GM12875 (cell line): ENCODE data around the gene LGR6.

ENCODE experiments used
- H3K4me3 ChIP-seq: one replicate; pipeline ENCODE4 v1.5.1; 2011; ENCODE audit warnings: low read depth, low read length, control low read depth
- TF ChIP-seq, protein P1 (sequence below): IDR thresholded peaks from 2 replicates; pipeline ENCODE4 v1.5.1; 2011; ENCODE audit warnings: low read depth, mild to moderate bottlenecking, control low read depth, inconsistent platforms, low read length, moderate library complexity, borderline replicate concordance; ENCODE audit not compliant: insufficient read depth

LGR6 gene

DNA sequence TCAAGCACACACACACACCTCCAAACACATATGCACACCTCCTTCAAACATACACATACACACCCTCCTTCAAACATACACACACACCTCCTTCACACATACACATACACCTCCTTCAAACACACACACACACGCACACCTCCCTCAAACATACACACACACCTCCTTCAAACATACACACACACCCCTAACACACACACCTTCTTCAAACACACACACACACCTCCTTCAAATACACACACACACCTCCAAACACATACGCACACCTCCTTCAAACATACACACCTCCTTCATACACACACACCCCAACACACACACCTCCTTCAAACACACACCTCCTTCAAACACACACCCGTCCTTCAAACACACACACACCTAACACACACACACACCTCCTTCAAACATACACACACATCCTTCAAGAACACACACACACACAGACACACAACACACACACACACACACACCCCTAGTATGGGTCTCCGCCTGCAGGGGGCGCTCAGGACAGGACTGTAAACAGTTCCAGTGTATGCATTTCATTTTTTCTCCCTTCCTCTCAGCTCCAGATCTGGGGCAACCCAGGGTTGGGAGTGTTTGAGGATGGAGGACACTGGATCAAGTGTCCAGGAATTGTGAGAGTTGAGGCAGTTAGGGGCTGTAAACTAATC lies 12.1 kb downstream of the LGR6 start:
- TF ChIP-seq, protein P1, sequence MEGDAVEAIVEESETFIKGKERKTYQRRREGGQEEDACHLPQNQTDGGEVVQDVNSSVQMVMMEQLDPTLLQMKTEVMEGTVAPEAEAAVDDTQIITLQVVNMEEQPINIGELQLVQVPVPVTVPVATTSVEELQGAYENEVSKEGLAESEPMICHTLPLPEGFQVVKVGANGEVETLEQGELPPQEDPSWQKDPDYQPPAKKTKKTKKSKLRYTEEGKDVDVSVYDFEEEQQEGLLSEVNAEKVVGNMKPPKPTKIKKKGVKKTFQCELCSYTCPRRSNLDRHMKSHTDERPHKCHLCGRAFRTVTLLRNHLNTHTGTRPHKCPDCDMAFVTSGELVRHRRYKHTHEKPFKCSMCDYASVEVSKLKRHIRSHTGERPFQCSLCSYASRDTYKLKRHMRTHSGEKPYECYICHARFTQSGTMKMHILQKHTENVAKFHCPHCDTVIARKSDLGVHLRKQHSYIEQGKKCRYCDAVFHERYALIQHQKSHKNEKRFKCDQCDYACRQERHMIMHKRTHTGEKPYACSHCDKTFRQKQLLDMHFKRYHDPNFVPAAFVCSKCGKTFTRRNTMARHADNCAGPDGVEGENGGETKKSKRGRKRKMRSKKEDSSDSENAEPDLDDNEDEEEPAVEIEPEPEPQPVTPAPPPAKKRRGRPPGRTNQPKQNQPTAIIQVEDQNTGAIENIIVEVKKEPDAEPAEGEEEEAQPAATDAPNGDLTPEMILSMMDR, result no peak
- no peak overlapping the region for H3K4me3 ChIP-seq

DNA sequence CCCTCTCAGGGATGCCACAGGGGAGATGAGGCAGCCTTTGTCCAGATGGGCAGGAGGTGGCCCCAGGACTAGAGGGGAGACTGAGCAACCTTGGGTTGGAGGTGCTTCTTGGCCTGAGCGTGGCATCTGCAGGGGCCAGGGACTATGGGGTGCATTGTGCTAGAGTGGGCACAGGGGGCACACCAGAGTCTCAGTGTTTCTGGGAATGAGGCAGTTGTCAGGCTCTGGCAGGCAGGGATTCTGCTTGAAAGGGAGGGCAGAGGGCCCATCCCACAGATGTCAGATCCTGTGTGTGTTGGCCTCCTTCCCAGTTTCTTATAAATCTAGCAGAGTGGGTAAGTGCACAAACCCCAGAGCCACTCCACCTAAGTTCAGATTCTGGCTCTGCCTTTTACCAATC lies 13.7 kb downstream of the LGR6 start:
- TF ChIP-seq, protein P1, result no peak
- H3K4me3 ChIP-seq, result no peak overlapping the region

DNA sequence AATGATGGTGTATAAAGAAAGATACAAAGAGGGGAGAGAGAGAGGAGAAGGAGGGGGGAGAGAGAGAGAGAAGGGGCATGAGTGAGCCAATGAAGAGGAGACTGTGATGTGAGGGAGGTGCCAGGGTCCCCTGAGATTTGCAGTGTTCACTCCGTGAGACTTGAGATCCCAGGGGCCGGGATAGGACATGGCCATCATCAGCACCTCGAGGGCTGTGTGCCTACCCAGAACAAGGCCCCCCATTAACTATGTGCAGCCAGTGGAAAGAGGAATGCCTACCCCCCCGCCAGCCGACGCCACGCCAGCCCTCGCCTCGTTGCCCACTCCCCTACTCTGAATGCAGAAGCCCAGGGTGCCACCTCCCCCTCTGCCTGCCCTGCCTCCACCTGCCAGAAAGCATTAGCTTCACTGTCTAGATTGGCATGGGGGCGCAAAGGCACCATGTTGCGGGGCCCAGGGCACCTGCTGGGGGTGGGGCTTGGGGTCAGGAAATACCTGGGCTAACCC lies 14.8 kb downstream of the LGR6 start:
- TF ChIP-seq, protein P1, result no peak
- no peak overlapping the region for H3K4me3 ChIP-seq

DNA sequence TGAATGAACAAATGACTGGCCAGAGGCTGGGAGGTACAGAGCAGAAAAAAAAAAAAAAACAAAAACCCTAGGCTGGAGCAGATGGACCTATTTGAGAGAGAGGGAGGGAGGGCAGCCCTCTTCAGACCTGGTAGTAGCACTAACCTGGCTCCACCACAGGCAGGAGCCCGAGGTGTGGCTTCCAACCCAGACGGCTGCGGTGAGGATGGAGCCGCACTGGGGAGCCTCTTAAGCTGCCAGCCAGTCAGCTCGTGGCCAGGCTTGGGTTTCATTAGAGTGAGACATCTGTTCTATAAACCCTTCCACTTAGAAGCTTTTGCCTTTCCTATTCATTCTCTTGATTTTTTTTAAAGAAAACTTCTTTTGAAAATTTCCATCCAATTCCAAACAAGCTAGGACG lies 16.8 kb downstream of the LGR6 start:
- TF ChIP-seq, protein P1, result no peak
- no peak overlapping the region for H3K4me3 ChIP-seq

DNA sequence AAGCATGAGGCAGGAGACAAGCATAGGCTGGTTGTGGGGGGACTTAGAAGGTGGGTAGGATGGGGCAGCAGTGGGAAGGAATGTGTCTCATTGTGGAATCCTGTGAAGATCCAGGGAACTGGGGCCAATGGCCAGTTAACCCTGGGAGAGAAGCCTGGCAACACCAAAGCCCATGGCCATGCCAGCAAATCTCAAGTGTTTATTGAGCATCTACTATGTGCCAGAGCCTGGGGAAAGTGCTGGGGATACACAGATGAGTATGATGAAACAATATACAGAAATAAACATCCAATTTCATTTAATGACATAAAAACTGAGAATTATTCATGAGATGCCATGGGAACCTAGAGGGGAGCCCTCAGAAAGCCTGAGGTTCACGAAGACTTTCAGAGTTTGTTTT lies 17.4 kb downstream of the LGR6 start:
- TF ChIP-seq, protein P1, result no peak
- H3K4me3 ChIP-seq, result no peak overlapping the region

DNA sequence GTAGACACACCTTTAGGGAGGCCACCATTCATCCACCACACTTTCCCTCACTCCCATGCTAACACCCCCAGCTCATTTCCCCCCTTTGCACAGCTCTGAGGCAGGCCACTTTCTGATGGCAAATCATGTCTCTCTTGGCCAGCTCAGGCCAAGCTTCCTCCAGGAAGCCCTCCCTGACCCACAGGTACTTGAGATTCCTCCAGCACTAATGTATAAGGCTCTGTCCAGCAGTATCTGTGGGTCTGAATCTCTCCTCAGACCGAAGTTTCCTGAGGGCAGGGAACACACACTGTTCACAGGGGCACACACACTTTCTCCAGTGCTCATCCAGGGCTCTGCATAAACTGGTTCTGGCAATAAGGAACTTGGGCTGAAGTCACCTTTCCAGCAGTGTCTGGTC lies 19.2 kb downstream of the LGR6 start:
- TF ChIP-seq, protein P1, result no peak
- H3K4me3 ChIP-seq, result no peak overlapping the region

DNA sequence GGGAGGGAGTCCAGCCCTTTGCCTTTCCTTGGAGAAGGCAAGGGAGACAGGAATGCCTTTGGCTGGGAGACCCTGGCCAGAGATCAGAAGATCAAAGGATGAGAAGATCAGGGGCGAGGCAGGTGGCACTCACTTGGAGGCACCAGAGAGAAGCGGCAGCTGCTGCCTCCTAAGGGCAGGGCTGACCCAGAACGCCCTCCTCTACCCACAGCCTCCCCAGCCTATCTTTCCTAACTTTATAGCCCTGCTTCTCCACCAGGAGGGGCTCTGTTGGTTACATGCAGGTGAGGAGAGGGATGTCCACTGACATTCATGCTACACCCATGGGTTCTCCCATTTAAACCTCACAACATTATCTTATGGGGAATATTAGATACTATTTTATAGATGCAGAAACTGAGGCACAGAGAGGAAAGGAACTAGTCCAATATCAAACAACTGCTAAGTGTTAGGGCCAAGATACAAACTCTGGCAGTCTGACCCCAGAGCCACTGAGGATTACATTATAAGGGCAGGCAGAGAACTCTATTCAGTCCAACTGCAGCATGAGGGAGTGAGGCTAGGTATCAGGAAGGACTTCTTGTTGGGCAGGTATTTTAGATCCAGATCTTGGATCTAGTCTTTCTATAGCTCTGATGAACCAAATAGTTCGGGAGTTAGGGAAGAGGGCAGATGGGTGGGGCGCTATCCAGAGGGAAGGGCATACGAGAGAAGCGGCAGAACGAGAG lies 19.9 kb downstream of the LGR6 start:
- TF ChIP-seq, protein P1, result no peak
- H3K4me3 ChIP-seq, result no peak overlapping the region
